GM12878 (cell line): ENCODE results near the gene COTL1. TPM values are rescaled to one million over a fixed set of nuclear protein-coding genes. Genes with fewer than 3 reads are reported as not detected.

ENCODE experiments used
- CBX5 ChIP-seq: sonication (generic); IDR thresholded peaks from 2 replicates; pipeline ENCODE4 v1.6.1; 2016; ENCODE audit warnings: low read depth, moderate library complexity, mild to moderate bottlenecking, inconsistent platforms
- EP300 ChIP-seq, 2 experiments: fragments of 150-350 bp in 1 of 2; IDR thresholded peaks; 2 replicates each; pipeline ENCODE4 v1.6.1; 2011 to 2012; ENCODE audit warnings: low read depth in 2 of 2, low read length in 2 of 2, borderline replicate concordance in 1 of 2, improper control_type of control experiment in 1 of 2, inconsistent platforms in 1 of 2; ENCODE audit not compliant: control insufficient read depth in 1 of 2
- HDAC6 ChIP-seq: fragments of 200-600 bp; sonication (generic); IDR thresholded peaks from one replicate; pipeline ENCODE4 v1.8.0; 2017; ENCODE audit warnings: antibody characterized with exemption; ENCODE audit not compliant: unreplicated experiment
- JUNB ChIP-seq: IDR thresholded peaks from 2 replicates; pipeline ENCODE4 v1.6.1; 2016; ENCODE audit warnings: antibody characterized with exemption, mild to moderate bottlenecking
- MTA2 ChIP-seq: fragments of 450-650 bp; IDR thresholded peaks from 2 replicates; pipeline ENCODE4 v1.6.1; 2016; ENCODE audit warnings: low read depth, mild to moderate bottlenecking, moderate library complexity
- NFYB ChIP-seq: IDR thresholded peaks from 2 replicates; pipeline ENCODE4 v1.6.1; 2011; ENCODE audit warnings: low read depth, mild to moderate bottlenecking, low read length, improper control_type of control experiment, moderate library complexity; ENCODE audit not compliant: insufficient read depth
- RB1 ChIP-seq: fragments of 450-650 bp; formaldehyde crosslinking; IDR thresholded peaks from 2 replicates; pipeline ENCODE4 v1.6.1; 2017; ENCODE audit warnings: mild to moderate bottlenecking, borderline replicate concordance
- RUNX3 ChIP-seq: IDR thresholded peaks from 2 replicates; pipeline ENCODE4 v1.6.1; 2012; ENCODE audit warnings: low read length, inconsistent platforms
- SIN3A ChIP-seq: IDR thresholded peaks from 2 replicates; pipeline ENCODE4 v1.6.1; 2012; ENCODE audit warnings: low read depth, low read length, improper control_type of control experiment
- SIX5 ChIP-seq: IDR thresholded peaks from 2 replicates; pipeline ENCODE4 v1.6.1; 2011; ENCODE audit warnings: mild to moderate bottlenecking, low read depth, low read length, moderate library complexity; ENCODE audit not compliant: severe bottlenecking
- SMAD5 ChIP-seq: IDR thresholded peaks from 2 replicates; pipeline ENCODE4 v1.6.1; 2016; ENCODE audit warnings: antibody characterized with exemption, low read depth
- ZNF274 ChIP-seq: IDR thresholded peaks from one replicate; pipeline ENCODE4 v1.8.0; 2011; ENCODE audit not compliant: insufficient read length, insufficient read depth
- polyA plus RNA-seq, 11 experiments: library from polyadenylated mRNA; depleted of rRNA in 4 of 11; unstranded in 6 of 11; stranded (reverse) in 5 of 11; fragments of >200 nt; fragmentation: Nextera tagmentation in 4 of 11; fragmentation: Illumina TruSeq in 1 of 11; extraction: Ambion mirVana in 4 of 11; extraction: Trizol in 1 of 11; gene quantifications; 1 replicate in 1 of 11; 2 replicates in 10 of 11; pipeline versions ENCODE4 v1.2.1 to v1.2.3, GENCODE V29; 2011 to 2016; ENCODE audit warnings: inconsistent platforms in 2 of 11, missing spikeins in 2 of 11, low read depth in 1 of 11
- total RNA-seq, 4 experiments: library from RNA; depleted of rRNA in 3 of 4; stranded (reverse); fragments of >200 nt in 3 of 4; fragmentation: Illumina TruSeq in 1 of 4; extraction: Trizol in 1 of 4; gene quantifications; 2 replicates each; pipeline versions ENCODE4 v1.2.1 to v1.2.3, GENCODE V29; 2013 to 2021
- TF ChIP-seq, protein P1 (sequence below): IDR thresholded peaks from 2 replicates; pipeline ENCODE4 v1.6.1; 2012; ENCODE audit warnings: improper control_type of control experiment, low read depth, low read length; ENCODE audit not compliant: insufficient replicate concordance
- TF ChIP-seq, protein P2 (sequence below): fragments of 450-650 bp; IDR thresholded peaks from 2 replicates; pipeline ENCODE4 v1.6.1; 2017; ENCODE audit warnings: mild to moderate bottlenecking, moderate library complexity
- TF ChIP-seq, protein P3 (sequence below): fragments of 450-650 bp; IDR thresholded peaks from 2 replicates; pipeline ENCODE4 v1.6.1; 2016; ENCODE audit warnings: mild to moderate bottlenecking

Gene COTL1
- total and polyA plus RNA-seq, 10 of the 15 experiments (the other 5 are each of a cell fraction or from before 2014, with no cell fraction given), result 140 to 894 (median 330) TPM

DNA sequence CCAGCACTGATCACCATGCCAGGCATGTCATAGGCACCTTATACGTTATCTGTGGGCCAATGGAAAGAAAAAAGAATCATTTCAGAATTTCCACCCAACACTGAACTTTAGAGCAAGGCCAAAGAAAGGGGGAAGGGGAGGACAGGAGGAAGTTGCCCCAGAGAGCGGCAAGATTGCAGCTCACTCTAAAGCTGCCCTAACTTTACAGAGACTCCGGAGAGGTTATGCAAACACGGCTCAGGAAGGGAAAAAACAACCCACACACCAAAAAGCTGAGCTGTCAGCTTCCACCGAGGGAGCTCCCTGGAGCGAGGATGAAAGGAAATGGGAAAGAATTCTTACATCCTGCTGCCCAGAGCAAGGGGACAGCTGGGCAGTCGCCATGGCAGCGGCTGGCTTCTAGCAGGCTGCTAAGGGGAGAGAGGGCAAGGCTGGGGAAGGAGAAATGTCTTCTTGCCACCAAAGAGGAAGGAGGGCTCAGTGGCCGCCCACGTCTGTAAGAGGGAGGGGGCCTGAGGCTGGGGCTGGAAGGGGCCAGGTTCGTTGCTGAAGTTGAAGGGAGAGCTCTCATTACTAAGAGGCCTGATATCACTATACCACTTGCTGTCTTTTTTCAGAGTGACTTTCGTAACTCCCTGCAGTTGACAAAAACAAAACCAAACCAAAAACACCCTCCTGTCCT is 18.2 kb downstream of the COTL1 start (continued):
- TF ChIP-seq, protein P1, sequence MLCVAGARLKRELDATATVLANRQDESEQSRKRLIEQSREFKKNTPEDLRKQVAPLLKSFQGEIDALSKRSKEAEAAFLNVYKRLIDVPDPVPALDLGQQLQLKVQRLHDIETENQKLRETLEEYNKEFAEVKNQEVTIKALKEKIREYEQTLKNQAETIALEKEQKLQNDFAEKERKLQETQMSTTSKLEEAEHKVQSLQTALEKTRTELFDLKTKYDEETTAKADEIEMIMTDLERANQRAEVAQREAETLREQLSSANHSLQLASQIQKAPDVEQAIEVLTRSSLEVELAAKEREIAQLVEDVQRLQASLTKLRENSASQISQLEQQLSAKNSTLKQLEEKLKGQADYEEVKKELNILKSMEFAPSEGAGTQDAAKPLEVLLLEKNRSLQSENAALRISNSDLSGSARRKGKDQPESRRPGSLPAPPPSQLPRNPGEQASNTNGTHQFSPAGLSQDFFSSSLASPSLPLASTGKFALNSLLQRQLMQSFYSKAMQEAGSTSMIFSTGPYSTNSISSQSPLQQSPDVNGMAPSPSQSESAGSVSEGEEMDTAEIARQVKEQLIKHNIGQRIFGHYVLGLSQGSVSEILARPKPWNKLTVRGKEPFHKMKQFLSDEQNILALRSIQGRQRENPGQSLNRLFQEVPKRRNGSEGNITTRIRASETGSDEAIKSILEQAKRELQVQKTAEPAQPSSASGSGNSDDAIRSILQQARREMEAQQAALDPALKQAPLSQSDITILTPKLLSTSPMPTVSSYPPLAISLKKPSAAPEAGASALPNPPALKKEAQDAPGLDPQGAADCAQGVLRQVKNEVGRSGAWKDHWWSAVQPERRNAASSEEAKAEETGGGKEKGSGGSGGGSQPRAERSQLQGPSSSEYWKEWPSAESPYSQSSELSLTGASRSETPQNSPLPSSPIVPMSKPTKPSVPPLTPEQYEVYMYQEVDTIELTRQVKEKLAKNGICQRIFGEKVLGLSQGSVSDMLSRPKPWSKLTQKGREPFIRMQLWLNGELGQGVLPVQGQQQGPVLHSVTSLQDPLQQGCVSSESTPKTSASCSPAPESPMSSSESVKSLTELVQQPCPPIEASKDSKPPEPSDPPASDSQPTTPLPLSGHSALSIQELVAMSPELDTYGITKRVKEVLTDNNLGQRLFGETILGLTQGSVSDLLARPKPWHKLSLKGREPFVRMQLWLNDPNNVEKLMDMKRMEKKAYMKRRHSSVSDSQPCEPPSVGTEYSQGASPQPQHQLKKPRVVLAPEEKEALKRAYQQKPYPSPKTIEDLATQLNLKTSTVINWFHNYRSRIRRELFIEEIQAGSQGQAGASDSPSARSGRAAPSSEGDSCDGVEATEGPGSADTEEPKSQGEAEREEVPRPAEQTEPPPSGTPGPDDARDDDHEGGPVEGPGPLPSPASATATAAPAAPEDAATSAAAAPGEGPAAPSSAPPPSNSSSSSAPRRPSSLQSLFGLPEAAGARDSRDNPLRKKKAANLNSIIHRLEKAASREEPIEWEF, result no peak
- TF ChIP-seq SIX5, result no peak
- TF ChIP-seq HDAC6, result no peak
- TF ChIP-seq RB1, result no peak
- TF ChIP-seq CBX5, result no peak
- TF ChIP-seq, protein P2, sequence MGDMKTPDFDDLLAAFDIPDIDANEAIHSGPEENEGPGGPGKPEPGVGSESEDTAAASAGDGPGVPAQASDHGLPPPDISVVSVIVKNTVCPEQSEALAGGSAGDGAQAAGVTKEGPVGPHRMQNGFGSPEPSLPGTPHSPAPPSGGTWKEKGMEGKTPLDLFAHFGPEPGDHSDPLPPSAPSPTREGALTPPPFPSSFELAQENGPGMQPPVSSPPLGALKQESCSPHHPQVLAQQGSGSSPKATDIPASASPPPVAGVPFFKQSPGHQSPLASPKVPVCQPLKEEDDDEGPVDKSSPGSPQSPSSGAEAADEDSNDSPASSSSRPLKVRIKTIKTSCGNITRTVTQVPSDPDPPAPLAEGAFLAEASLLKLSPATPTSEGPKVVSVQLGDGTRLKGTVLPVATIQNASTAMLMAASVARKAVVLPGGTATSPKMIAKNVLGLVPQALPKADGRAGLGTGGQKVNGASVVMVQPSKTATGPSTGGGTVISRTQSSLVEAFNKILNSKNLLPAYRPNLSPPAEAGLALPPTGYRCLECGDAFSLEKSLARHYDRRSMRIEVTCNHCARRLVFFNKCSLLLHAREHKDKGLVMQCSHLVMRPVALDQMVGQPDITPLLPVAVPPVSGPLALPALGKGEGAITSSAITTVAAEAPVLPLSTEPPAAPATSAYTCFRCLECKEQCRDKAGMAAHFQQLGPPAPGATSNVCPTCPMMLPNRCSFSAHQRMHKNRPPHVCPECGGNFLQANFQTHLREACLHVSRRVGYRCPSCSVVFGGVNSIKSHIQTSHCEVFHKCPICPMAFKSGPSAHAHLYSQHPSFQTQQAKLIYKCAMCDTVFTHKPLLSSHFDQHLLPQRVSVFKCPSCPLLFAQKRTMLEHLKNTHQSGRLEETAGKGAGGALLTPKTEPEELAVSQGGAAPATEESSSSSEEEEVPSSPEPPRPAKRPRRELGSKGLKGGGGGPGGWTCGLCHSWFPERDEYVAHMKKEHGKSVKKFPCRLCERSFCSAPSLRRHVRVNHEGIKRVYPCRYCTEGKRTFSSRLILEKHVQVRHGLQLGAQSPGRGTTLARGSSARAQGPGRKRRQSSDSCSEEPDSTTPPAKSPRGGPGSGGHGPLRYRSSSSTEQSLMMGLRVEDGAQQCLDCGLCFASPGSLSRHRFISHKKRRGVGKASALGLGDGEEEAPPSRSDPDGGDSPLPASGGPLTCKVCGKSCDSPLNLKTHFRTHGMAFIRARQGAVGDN, result 0 out of 2 replicates have a peak, but pooled peaks have one; percentile 46
- TF ChIP-seq, protein P3, sequence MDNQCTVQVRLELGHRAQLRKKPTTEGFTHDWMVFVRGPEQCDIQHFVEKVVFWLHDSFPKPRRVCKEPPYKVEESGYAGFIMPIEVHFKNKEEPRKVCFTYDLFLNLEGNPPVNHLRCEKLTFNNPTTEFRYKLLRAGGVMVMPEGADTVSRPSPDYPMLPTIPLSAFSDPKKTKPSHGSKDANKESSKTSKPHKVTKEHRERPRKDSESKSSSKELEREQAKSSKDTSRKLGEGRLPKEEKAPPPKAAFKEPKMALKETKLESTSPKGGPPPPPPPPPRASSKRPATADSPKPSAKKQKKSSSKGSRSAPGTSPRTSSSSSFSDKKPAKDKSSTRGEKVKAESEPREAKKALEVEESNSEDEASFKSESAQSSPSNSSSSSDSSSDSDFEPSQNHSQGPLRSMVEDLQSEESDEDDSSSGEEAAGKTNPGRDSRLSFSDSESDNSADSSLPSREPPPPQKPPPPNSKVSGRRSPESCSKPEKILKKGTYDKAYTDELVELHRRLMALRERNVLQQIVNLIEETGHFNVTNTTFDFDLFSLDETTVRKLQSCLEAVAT, result peak; percentile 50; the same call in 1 of the 2 replicates
- peak; percentile 82 for TF ChIP-seq SIN3A
- TF ChIP-seq EP300 (IDR thresholded peaks at IDR 0.05; ENCODE audit: borderline replicate concordance in 1 of 2, control insufficient read depth in 1 of 2, low read depth in 2 of 2, low read length in 2 of 2), result peak in 1 of 2 experiments; percentile 18; a peak in 1 of 4 replicates
- no peak for TF ChIP-seq ZNF274
- TF ChIP-seq NFYB, result no peak
- TF ChIP-seq SMAD5, result no peak; the same call in 1 of the 2 replicates
- 0 out of 2 replicates have a peak, but pooled peaks have one; percentile 8 for TF ChIP-seq JUNB
- TF ChIP-seq MTA2, result no peak; the same call in 1 of the 2 replicates
- TF ChIP-seq RUNX3, result no peak
